Ovary (tissue), 3 donors: ENCODE data around the gene ATG16L2.

Experiments
- POLR2A ChIP-seq: fragments of 450-650 bp; IDR thresholded peaks from one replicate; pipeline ENCODE4 v1.6.1; 2017; ENCODE audit warnings: antibody characterized with exemption, mild to moderate bottlenecking, moderate library complexity
- TF ChIP-seq, protein P1 (sequence below), 3 donors: fragments of 450-650 bp in 2 of 3; fragments of 200-600 bp in 1 of 3; IDR thresholded peaks; one replicate each; pipeline versions ENCODE4 v1.5.1 to v1.8.0; 2016 to 2022; ENCODE audit warnings: antibody characterized with exemption in 3 of 3, mild to moderate bottlenecking in 1 of 3
- donor health status: DM: no; HTN: no; CAD: no.

DNA sequence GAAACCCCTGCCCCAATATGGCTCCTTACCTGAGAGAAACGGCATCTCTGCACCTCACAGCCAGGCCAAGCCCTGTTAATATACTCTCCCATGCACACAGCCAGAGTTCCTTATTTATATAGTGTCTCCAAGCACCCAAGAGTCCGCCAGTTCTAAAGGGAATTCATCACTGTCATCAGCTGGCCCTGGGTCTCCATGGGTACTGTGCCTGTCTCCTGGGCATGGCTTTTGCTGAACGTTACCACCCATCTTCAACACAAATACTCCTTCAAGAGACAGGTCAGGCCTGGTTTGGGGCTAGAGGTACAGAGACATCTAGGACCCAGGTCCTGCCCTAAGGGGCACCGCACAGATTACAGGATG, 1.6 kb upstream of the ATG16L2 start:
- TF ChIP-seq, protein P1, sequence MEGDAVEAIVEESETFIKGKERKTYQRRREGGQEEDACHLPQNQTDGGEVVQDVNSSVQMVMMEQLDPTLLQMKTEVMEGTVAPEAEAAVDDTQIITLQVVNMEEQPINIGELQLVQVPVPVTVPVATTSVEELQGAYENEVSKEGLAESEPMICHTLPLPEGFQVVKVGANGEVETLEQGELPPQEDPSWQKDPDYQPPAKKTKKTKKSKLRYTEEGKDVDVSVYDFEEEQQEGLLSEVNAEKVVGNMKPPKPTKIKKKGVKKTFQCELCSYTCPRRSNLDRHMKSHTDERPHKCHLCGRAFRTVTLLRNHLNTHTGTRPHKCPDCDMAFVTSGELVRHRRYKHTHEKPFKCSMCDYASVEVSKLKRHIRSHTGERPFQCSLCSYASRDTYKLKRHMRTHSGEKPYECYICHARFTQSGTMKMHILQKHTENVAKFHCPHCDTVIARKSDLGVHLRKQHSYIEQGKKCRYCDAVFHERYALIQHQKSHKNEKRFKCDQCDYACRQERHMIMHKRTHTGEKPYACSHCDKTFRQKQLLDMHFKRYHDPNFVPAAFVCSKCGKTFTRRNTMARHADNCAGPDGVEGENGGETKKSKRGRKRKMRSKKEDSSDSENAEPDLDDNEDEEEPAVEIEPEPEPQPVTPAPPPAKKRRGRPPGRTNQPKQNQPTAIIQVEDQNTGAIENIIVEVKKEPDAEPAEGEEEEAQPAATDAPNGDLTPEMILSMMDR (IDR thresholded peaks at IDR 0.05), result no peak
- no peak for TF ChIP-seq POLR2A
